ENCODE data around the gene CDC6. TPM values are rescaled to one million over a fixed set of nuclear protein-coding genes. Genes with fewer than 3 reads are reported as not detected.
A peak's percentile ranks its signal among the peaks of the same experiment; 100 is the strongest.

Gene CDC6
- total and polyA plus RNA-seq, 2 of the 8 experiments (the other 6 are each of a cell fraction or from before 2014, with no cell fraction given) = 50.5 to 140 TPM

DNA sequence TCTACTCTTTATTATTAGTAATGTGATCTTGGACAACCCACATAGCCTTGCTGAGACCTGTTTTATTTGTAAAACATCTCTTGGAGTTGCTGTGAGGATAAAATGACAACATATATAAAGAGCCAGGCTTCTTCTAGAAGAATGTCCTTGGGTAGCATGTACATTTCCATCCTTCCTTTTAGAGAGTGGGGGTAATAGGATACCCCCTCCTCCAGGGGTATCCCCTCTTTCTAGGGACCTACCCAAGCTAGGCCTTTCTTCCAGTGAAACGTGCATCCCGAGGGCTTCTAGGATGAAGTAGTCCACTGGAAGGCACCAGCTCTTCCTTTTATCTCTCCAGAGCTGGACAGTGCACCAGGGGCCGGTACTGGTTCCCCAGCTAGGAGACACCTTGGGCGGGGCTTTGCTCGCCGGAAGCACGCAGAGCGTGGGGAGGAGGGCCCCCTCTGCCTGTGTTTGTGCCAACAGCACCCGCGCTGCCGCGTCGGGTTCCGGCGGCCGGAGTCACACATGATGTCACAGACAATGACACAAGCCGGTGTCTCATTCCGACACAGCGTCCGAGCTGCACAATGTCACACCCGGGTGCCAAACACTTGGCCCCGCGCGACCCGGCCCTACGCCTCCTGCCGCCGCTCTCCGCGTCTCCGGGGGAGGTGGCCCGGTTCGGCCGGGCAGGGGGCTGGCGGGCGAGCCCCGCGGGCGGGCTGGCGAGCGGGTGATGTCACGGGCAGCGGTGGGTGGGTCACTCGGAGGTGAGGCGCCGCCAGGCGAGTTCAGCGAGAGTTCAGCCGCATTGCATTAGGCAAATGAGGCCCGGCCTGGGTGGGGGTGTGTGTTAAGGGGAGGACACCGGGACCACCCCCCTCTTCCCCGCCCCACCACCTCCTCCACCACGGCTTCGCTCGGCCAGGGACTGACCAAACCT lies 53.5 kb downstream of the CDC6 start:
- Histone ChIP-seq H4K8ac (ENCODE audit: extremely low read depth, insufficient read depth, low read length) (peak overlapping the region; percentile 46; the same call in 1 of the 2 replicates), H2BK120ac (replicated peaks; ENCODE audit: low read depth, low read length) (no peak overlapping the region), H3K36me3 (ENCODE audit: control insufficient read depth in 2 of 4, insufficient read depth in 4 of 4, low read length in 3 of 4) (no peaks in the 10 kb centered on the region), H3K4me3 (ENCODE audit: extremely low read depth in 1 of 4, insufficient read depth in 2 of 4, low read depth in 3 of 4, low read length in 4 of 4) (peak overlapping the region; percentile 57 to 74 (median 62)), H3K4ac (replicated peaks; ENCODE audit: insufficient read length, low read depth, low read length) (no peak overlapping the region), H2BK15ac (ENCODE audit: low read length) (no peak overlapping the region), H2BK5ac (ENCODE audit: low read depth, low read length) (no peak overlapping the region), H3K79me1 (ENCODE audit: low read depth, low read length) (no peaks in the 10 kb centered on the region; the same call in 1 of the 2 replicates), H2AK5ac (ENCODE audit: low read depth, low read length) (no peak overlapping the region), H3K79me2 (ENCODE audit: control insufficient read depth in 1 of 2, insufficient read depth in 2 of 2, low read length in 2 of 2) (no peaks in the 10 kb centered on the region), H3K27me3 (replicated peaks in 1 of 4; ENCODE audit: control insufficient read depth in 3 of 4, extremely low read depth in 1 of 4, insufficient read depth in 3 of 4, low read length in 3 of 4) (peaks cover 22 to 80% (median 58%) of the 10 kb centered on the region in 4 experiments), H3K27ac (ENCODE audit: low read depth, low read length) (no peak overlapping the region), H4K91ac (replicated peaks; ENCODE audit: insufficient read length, low read length) (no peak overlapping the region), H3K4me2 (ENCODE audit: insufficient read depth in 1 of 2, low read depth in 2 of 2, low read length in 2 of 2) (peak overlapping the region; percentile 73 to 91), H3K9me3 (ENCODE audit: insufficient read depth in 2 of 2, low read depth in 1 of 2, low read length in 1 of 2) (no peaks in the 10 kb centered on the region), H2AFZ (ENCODE audit: low read length) (no peak overlapping the region), H3K18ac (ENCODE audit: extremely low read depth, low read length) (no peak overlapping the region), H3K23me2 (ENCODE audit: low read depth, low read length) (peaks cover 25% of the 10 kb centered on the region; the same call in 1 of the 2 replicates), H2BK20ac (ENCODE audit: low read length) (no peak overlapping the region), H4K5ac (ENCODE audit: insufficient read length, low read depth, low read length) (no peak overlapping the region), H4K20me1 (replicated peaks in 1 of 2; ENCODE audit: control insufficient read depth in 1 of 2, insufficient read depth in 2 of 2, low read length in 2 of 2) (peaks cover 21 to 44% of the 10 kb centered on the region in 2 experiments), H3K4me1 (replicated peaks in 1 of 4; ENCODE audit: control insufficient read depth in 3 of 4, insufficient read depth in 4 of 4, low read length in 3 of 4) (peaks cover 13 to 35% (median 29%) of the 10 kb centered on the region in 4 experiments), H3K14ac (ENCODE audit: insufficient read length) (no peak overlapping the region), H2BK12ac (ENCODE audit: low read depth, low read length) (no peak overlapping the region), H3K56ac (replicated peaks; ENCODE audit: insufficient read length, low read depth, low read length) (no peak overlapping the region), H3K9ac (replicated peaks in 1 of 4; ENCODE audit: extremely low read depth in 1 of 4, low read depth in 3 of 4, low read length in 3 of 4) (no peak overlapping the region), H3K23ac (ENCODE audit: insufficient read length) (no peak overlapping the region)
- FAIRE-seq = no peak
- 5% methylated on average over 32 of the region's 55 CpGs; no CpG with 5 or more reads in 1 of the 2 experiments for WGBS, 2 experiments (ENCODE audit: extremely low coverage in 1 of 2, insufficient coverage in 1 of 2, insufficient read length in 1 of 2, insufficient replicate concordance in 2 of 2, low coverage in 1 of 2, low lambda C conversion rate in 2 of 2, missing lambda C conversion rate in 1 of 2)
- CTCF ChIA-PET (ENCODE audit: partially characterized antibody) = interaction anchor here (0.9 to 30.8 kb wide), 3 partner anchors 14 to 23 kb away, joined by 4 to 1198 read pairs (median 74); partner anchors contain the start of gene RARA
- POLR2A ChIA-PET (ENCODE audit: partially characterized antibody) = interaction anchor here (1.2 to 27.8 kb wide), 2 partner anchors 10 to 38 kb away, joined by 3 to 570 read pairs; partner anchors contain the start of genes CDC6 and RARA
- peak in 1 of 2 experiments; percentile 82 for DNase-seq (ENCODE audit: low read depth in 1 of 2, low spot score in 2 of 2)
- TF ChIP-seq JUN (IDR thresholded peaks at IDR 0.05; ENCODE audit: low read depth, low read length) = no peak
- no peak for TF ChIP-seq TCF12 (IDR thresholded peaks at IDR 0.05; ENCODE audit: low read depth, low read length)
- no peak for TF ChIP-seq CBX8 (IDR thresholded peaks at IDR 0.05; ENCODE audit: borderline replicate concordance, low read depth, low read length)
- TF ChIP-seq RBBP5 (IDR thresholded peaks at IDR 0.05; ENCODE audit: borderline replicate concordance, low read depth, low read length) = no peak
- TF ChIP-seq SIN3A (conservative IDR thresholded peaks at IDR 0.05 in 1 of 2, IDR thresholded peaks at IDR 0.05 in 1 of 2; ENCODE audit: low read depth in 1 of 2, low read length in 2 of 2) = peak in 1 of 2 experiments; percentile 26; a peak in 1 of 4 replicates
- TF ChIP-seq SUZ12 (IDR thresholded peaks at IDR 0.05; ENCODE audit: low read length) = peak; percentile 9; the same call in 1 of the 2 replicates
- TF ChIP-seq ZNF274 (IDR thresholded peaks at IDR 0.05; ENCODE audit: borderline replicate concordance, extremely low read depth, low read length) = no peak
- no peak for TF ChIP-seq EZH2 (IDR thresholded peaks at IDR 0.05; ENCODE audit: low read depth, low read length, severe bottlenecking)
- no peak for TF ChIP-seq HDAC6 (IDR thresholded peaks at IDR 0.05; ENCODE audit: low read depth, low read length)
- TF ChIP-seq CBX5 (IDR thresholded peaks at IDR 0.05; ENCODE audit: low read depth, low read length) = no peak
- no peak for TF ChIP-seq BRCA1 (IDR thresholded peaks at IDR 0.05; ENCODE audit: low read depth, low read length)
